Measurements from ENCODE around the gene CPE.

DNA sequence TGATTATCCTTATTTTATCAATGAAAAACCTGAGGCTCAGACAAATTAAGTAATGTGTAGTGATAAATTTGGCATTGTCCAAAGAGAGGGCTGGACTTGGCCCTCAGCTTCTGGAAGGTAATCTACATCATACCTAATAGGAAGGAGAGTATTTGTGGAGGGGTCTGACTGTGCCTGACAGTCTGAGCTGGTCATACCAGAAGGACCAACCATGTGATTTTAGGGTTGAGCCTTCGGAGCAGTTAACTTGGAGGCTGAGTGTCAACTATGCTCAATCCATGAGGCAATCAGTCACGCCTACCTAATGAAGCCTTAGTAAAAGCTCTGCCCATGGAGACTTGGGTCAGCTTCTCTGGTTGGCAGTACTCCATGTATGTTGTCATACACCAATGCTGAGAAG is 136.4 kb downstream of the CPE start:
- no peak for TF ChIP-seq EZH2phosphoT487 (IDR thresholded peaks at IDR 0.05; ENCODE audit: low read depth)
- TF ChIP-seq, protein P1, sequence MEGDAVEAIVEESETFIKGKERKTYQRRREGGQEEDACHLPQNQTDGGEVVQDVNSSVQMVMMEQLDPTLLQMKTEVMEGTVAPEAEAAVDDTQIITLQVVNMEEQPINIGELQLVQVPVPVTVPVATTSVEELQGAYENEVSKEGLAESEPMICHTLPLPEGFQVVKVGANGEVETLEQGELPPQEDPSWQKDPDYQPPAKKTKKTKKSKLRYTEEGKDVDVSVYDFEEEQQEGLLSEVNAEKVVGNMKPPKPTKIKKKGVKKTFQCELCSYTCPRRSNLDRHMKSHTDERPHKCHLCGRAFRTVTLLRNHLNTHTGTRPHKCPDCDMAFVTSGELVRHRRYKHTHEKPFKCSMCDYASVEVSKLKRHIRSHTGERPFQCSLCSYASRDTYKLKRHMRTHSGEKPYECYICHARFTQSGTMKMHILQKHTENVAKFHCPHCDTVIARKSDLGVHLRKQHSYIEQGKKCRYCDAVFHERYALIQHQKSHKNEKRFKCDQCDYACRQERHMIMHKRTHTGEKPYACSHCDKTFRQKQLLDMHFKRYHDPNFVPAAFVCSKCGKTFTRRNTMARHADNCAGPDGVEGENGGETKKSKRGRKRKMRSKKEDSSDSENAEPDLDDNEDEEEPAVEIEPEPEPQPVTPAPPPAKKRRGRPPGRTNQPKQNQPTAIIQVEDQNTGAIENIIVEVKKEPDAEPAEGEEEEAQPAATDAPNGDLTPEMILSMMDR (IDR thresholded peaks at IDR 0.05; ENCODE audit: low read depth, low read length), result no peak
